Transverse colon (tissue), 4 donors: ENCODE results near the gene PITRM1. TPM values are rescaled to one million over a fixed set of nuclear protein-coding genes. Genes with fewer than 3 reads are reported as not detected.
"Not testable (repeated sequence)": the region's sequence is repeated elsewhere in the genome, so short reads cannot be mapped to it uniquely, and the experiment has no call there.

Experiments used
- DNase-seq: peaks from one replicate; pipeline ENCODE4 v3.0.0-alpha.2; 2019
- H3K27ac ChIP-seq, 4 donors: fragments of 200-600 bp; sonication (generic); 2 replicates each; pipeline ENCODE4 v1.5.1; 2016 to 2018; ENCODE audit warnings: inconsistent platforms in 4 of 4
- H3K27me3 ChIP-seq: fragments of 200-600 bp; sonication (generic); 2 replicates; pipeline ENCODE4 v1.5.1; 2017; ENCODE audit warnings: inconsistent platforms
- H3K36me3 ChIP-seq, 4 donors: fragments of 200-600 bp; sonication (generic); 2 replicates each; pipeline ENCODE4 v1.5.1; 2017 to 2019; ENCODE audit warnings: inconsistent platforms in 4 of 4
- H3K4me1 ChIP-seq, 4 donors: fragments of 200-600 bp; sonication (generic); 2 replicates each; pipeline ENCODE4 v1.5.1; 2017 to 2020; ENCODE audit warnings: inconsistent platforms in 4 of 4
- H3K4me3 ChIP-seq, 4 donors: fragments of 200-600 bp; sonication (generic); 1 replicate in 1 of 4; 2 replicates in 3 of 4; pipeline versions ENCODE4 v1.5.1 to v1.6.1; 2017 to 2019; ENCODE audit warnings: inconsistent platforms in 4 of 4
- H3K9me3 ChIP-seq, 2 donors: fragments of 200-600 bp; sonication (generic); 2 replicates each; pipeline ENCODE4 v1.5.1; 2017 to 2019; ENCODE audit warnings: inconsistent platforms in 2 of 2
- CTCF ChIP-seq, 5 experiments: fragments of 200-600 bp in 3 of 5; fragments of 450-650 bp in 2 of 5; sonication (generic) in 3 of 5; IDR thresholded peaks; 1 replicate in 2 of 5; 2 replicates in 3 of 5; pipeline ENCODE4 v1.5.1; 2016 to 2017; ENCODE audit warnings: antibody characterized with exemption in 5 of 5, inconsistent platforms in 3 of 5, mild to moderate bottlenecking in 2 of 5, moderate library complexity in 1 of 5
- EP300 ChIP-seq: sonication (generic); formaldehyde crosslinking; IDR thresholded peaks from one replicate; pipeline ENCODE4 v1.6.1; 2017; ENCODE audit warnings: antibody characterized with exemption, low read depth
- POLR2A ChIP-seq: fragments of 450-650 bp; IDR thresholded peaks from one replicate; pipeline ENCODE4 v1.6.1; 2016; ENCODE audit warnings: antibody characterized with exemption, mild to moderate bottlenecking, moderate library complexity
- POLR2AphosphoS5 ChIP-seq, 3 donors: sonication (generic); formaldehyde crosslinking; IDR thresholded peaks; one replicate each; pipeline ENCODE4 v1.6.1; 2016; ENCODE audit warnings: antibody characterized with exemption in 3 of 3
- WGBS, 2 donors: methylation state at CpG; one replicate each; pipeline ENCODE4 v1.1.5; 2018; ENCODE audit warnings: low coverage in 1 of 2; 5-methylcytosine and 5-hydroxymethylcytosine counted together
- in situ Hi-C, 4 donors: fragments of 200-750 bp; cut with MboI; loops; one replicate each; pipeline versions ENCODE4 v1.15.0 to v1.15.1; 2017; ENCODE audit warnings: low sequenced_read_pairs in 3 of 4, low pct_ligation_motif_present in 1 of 4, low pct_unique_long_range_greater_than_20kb in 1 of 4
- intact Hi-C: fragments of 100-400 bp; cut with DNase I; formaldehyde crosslinking; loops from one replicate; pipeline ENCODE4 v1.15.1; 2023; ENCODE audit warnings: low total_unique reads
- total RNA-seq, 4 donors: library from RNA; depleted of rRNA; stranded (reverse); fragments of >200 nt; gene quantifications; one replicate each; pipeline ENCODE4 v1.1.0, GENCODE V29; 2016

PITRM1 gene
- total RNA-seq, 4 donors from 2014 or later, result 50.9 to 108 (median 67.6) TPM

DNA sequence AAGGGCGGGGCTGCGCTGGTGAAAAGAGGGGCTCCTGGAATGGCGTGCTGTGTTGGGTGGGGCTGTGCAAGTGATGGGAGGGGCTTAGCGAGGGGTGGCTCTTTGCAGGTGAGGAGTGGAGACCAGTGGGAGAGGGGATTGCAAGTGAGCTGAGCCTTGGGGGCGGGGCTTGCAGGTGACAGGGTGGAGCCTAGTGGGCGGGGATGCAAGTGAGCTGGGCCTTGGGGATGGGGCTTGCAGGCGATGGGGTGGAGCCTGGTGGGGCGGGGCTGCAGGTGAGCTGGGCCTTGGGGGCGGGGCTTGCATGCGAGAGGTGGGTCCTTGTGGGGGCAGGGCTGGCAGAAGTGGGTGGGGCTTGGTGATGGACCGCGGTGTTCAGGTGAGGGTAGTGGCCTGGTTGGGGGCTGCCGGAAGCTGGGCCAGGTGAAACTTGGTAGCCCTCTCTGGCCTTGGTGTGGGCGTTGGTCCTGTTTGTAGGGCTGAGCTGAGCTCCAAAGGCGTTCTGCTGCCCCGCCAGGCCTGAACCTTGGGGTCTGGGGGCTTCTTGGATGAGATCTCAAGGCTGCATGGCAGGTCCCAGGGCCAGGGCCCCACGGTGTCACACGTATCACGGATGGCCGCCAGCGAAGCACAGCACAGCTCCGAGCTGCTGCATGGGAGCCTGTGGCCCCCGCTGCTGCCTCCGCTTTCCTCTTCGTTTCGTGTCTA is 743 bp upstream of the PITRM1 start:
- Histone ChIP-seq H3K4me3 (peak overlapping the region in 3 of 4 donors; percentile 22 to 71 (median 49)), H3K9me3 (no peaks in the 10 kb centered on the region), H3K4me1 (peaks cover 5 to 10% (median 8%) of the 10 kb centered on the region in 4 donors), H3K27ac (peak overlapping the region; percentile 19 to 68 (median 54)), H3K36me3 (peaks cover 0 to 8% (median 3%) of the 10 kb centered on the region in 4 donors), H3K27me3 (no peaks in the 10 kb centered on the region)
- intact Hi-C loops, result no loop called here
- no peak for TF ChIP-seq POLR2AphosphoS5 (IDR thresholded peaks at IDR 0.05)
- no peak for TF ChIP-seq EP300
- TF ChIP-seq POLR2A, result no peak
- no peak for TF ChIP-seq CTCF (IDR thresholded peaks at IDR 0.05)
- DNase-seq, result peak; percentile 94
- in situ Hi-C loops, result no loop called here
- WGBS, 2 donors, result 45% methylated on average over 26 of the region's 26 CpGs; no CpG with 5 or more reads in 1 of the 2 donors

DNA sequence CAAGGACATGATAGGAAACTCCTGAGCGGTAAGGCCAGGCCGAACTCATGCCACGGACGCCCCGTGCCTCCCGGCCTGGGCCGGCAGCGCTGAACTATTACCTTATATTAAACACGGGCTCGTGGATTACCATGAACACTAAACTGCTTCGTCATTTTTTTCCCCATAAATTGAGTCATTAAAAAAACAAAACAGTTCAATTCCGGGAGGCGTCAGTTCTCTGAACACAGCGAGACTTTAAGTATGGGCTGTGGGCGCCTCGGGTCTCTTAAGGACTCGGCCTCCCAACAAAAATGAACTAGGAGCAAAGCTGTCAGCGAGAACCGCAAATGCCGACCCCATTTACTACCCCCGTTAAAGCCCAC is 519 bp downstream of the PITRM1 start:
- Histone ChIP-seq H3K27ac (peak overlapping the region; percentile 91 to 95 (median 92)), H3K4me3 (peak overlapping the region; percentile 60 to 98 (median 80)), H3K9me3 (no peaks in the 10 kb centered on the region), H3K36me3 (peaks cover 0 to 11% (median 4%) of the 10 kb centered on the region in 4 donors), H3K4me1 (peaks cover 5 to 10% (median 8%) of the 10 kb centered on the region in 4 donors), H3K27me3 (no peaks in the 10 kb centered on the region)
- intact Hi-C loops, result no loop called here
- WGBS, 2 donors, result 0% methylated on average over 2 to 21 of the region's 21 CpGs
- TF ChIP-seq POLR2AphosphoS5 (IDR thresholded peaks at IDR 0.05) (no peak), POLR2A (no peak), CTCF (IDR thresholded peaks at IDR 0.05) (no peak), EP300 (no peak)
- in situ Hi-C loops, result no loop called here
- DNase-seq, result peak; percentile 31

GRCh38 chr10:3171488-3171887 is 1.1 kb downstream of the PITRM1 start:
- H3K4me1 ChIP-seq, H3K27me3 ChIP-seq, intact Hi-C loops, DNase-seq, in situ Hi-C loops, H3K9me3 ChIP-seq: not testable (repeated sequence)
- Histone ChIP-seq H3K36me3 (peaks cover 0 to 16% (median 4%) of the 10 kb centered on the region in 4 donors), H3K4me3 (peak overlapping the region in 3 of 4 donors; percentile 60 to 88 (median 71)), H3K27ac (peak overlapping the region in 3 of 4 donors; percentile 91 to 95 (median 91))
- 83 to 88% methylated on average over 10 to 11 of the region's 11 CpGs for WGBS, 2 donors

DNA sequence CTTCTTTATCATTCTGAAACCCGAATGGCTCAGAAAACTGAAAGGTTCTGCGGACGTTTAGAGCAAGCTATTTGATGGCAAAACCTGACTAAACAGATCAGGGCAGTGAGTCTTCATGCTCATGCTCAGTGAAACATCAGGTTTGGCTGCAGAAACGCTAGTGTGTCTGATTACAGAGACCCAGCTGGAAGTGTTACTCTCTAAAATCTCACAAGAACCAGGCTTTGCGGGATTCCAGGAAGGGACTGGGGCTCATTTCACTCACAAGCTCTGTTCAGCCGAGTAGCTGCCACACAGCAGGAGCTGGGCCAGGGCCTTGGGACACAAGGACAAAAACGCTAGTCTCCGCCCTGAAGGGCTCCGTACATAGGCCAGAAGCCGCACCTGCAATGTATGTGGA is 2.9 kb downstream of the PITRM1 start:
- 78 to 92% methylated on average over 1 to 10 of the region's 10 CpGs for WGBS, 2 donors
- no peaks in the 10 kb centered on the region for H3K9me3 ChIP-seq
- H3K36me3 ChIP-seq, result peaks cover 0 to 33% (median 12%) of the 10 kb centered on the region in 4 donors
- DNase-seq, result no peak
- in situ Hi-C loops (no loop called here), intact Hi-C loops (no loop called here)
- no peak overlapping the region for H3K4me3 ChIP-seq
- no peak overlapping the region for H3K27ac ChIP-seq
- no peak for TF ChIP-seq POLR2AphosphoS5 (IDR thresholded peaks at IDR 0.05)
- TF ChIP-seq CTCF (IDR thresholded peaks at IDR 0.05), result no peak
- TF ChIP-seq EP300, result no peak
- no peak for TF ChIP-seq POLR2A
- no peaks in the 10 kb centered on the region for H3K27me3 ChIP-seq
- peaks cover 5 to 10% (median 8%) of the 10 kb centered on the region in 4 donors for H3K4me1 ChIP-seq
